Epithelial cell of esophagus (primary cell): ENCODE measurements around the gene BCCIP.

ENCODE experiments used
- DNase-seq: peaks from one replicate; pipeline ENCODE4 v3.0.0; 2010; ENCODE audit warnings: low read depth
- H3K4me3 ChIP-seq: 2 replicates; pipeline ENCODE4 v1.5.1; 2011; ENCODE audit warnings: mild to moderate bottlenecking, low read length, control low read depth
- CTCF ChIP-seq: IDR thresholded peaks from 2 replicates; pipeline ENCODE4 v1.5.1; 2011; ENCODE audit warnings: low read depth, mild to moderate bottlenecking, low read length, control low read depth, inconsistent platforms; ENCODE audit not compliant: insufficient read depth; ENCODE audit errors: missing control alignments

BCCIP gene

GRCh38 chr10:125844751-125845221 is 21.4 kb downstream of the BCCIP start:
- no peak for DNase-seq
- no peak for TF ChIP-seq CTCF
- H3K4me3 ChIP-seq, result no peak overlapping the region

GRCh38 chr10:125845617-125846016 is 22.3 kb downstream of the BCCIP start:
- TF ChIP-seq CTCF, result no peak
- H3K4me3 ChIP-seq, result no peak overlapping the region
- no peak for DNase-seq

DNA sequence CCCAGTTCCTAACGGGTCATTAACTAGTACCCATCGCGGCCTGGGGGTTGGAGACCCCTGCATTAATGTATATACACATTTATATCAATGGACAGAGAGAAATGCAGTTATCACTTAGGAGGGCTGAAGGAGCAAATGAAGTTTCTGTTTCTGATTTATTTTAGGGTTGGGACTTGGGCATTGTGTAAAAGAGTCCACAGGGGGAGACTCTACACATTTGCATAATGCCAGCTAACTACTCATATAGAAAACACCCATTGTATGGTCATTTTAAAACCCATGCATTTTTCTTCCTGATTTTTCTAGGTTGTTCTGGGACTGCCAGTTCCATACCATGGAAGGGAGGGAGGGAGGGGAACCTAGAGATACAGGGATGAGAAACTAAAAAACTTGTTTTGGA is 23.5 kb downstream of the BCCIP start:
- H3K4me3 ChIP-seq, result no peak overlapping the region
- no peak for DNase-seq
- TF ChIP-seq CTCF, result no peak

GRCh38 chr10:125848371-125848770 is 25.0 kb downstream of the BCCIP start:
- no peak overlapping the region for H3K4me3 ChIP-seq
- no peak for TF ChIP-seq CTCF
- DNase-seq, result no peak

- no peak overlapping the region for H3K4me3 ChIP-seq
- TF ChIP-seq CTCF, result no peak
- DNase-seq, result no peak
Observed at GRCh38 chr10:125848857-125849256, 25.5 kb downstream of the BCCIP start.

- no peak for TF ChIP-seq CTCF
- no peak overlapping the region for H3K4me3 ChIP-seq
- DNase-seq, result no peak
Observed at GRCh38 chr10:125849448-125849847, 26.1 kb downstream of the BCCIP start.

GRCh38 chr10:125850766-125851731 is 27.7 kb downstream of the BCCIP start:
- no peak overlapping the region for H3K4me3 ChIP-seq
- no peak for DNase-seq
- TF ChIP-seq CTCF, result no peak
